ENCODE measurements around the gene SHB.

DNA sequence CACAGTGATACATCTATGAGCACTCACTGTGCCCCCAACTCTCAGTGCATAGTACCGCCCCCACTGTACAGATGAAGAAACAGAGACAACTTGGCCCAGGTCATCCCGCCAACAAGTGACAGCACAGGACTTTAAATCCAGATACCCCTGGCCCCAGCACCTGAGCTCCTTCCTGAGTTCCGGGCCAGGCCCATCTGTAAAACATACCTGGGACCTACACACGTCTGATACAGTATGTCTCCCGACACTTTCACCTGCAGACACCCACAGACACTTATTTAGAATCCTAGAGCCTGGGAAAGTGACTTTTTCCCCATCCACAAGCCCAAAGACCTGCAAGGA, 104.3 kb downstream of the SHB start:
- TF ChIP-seq POLR2A (IDR thresholded peaks at IDR 0.05) (no peak), CTCF (IDR thresholded peaks at IDR 0.05) (no peak)
